ENCODE results near the gene HOXC5. TPM values are rescaled to one million over a fixed set of nuclear protein-coding genes. Genes with fewer than 3 reads are reported as not detected.

HOXC5 gene
- total and polyA plus RNA-seq, 4 donors, result 3.8 to 3.9 TPM; not detected in 2

GRCh38 chr12:54010053-54010971 lies 22.5 kb upstream of the HOXC5 start:
- Histone ChIP-seq H3K4me1 (ENCODE audit: control insufficient read depth in 1 of 2, insufficient read depth in 2 of 2, low read length in 2 of 2) (no peaks in the 10 kb centered on the region), H3K36me3 (ENCODE audit: control insufficient read depth in 1 of 2, insufficient read depth in 2 of 2, low read length in 1 of 2) (no peaks in the 10 kb centered on the region), H3K27me3 (ENCODE audit: control insufficient read depth in 1 of 2, insufficient read depth in 2 of 2, low read length in 1 of 2) (no peaks in the 10 kb centered on the region), H3K27ac (ENCODE audit: low read depth in 1 of 2, low read length in 2 of 2) (no peak overlapping the region), H3K4me3 (ENCODE audit: low read length in 2 of 2) (no peak overlapping the region), H3K9me3 (ENCODE audit: control insufficient read depth, low read length) (no peaks in the 10 kb centered on the region)
- intact Hi-C loops (cut with DNase I), result no loop called here
- DNase-seq (peak in 1 of 2 donors; percentile 34), ATAC-seq (ENCODE audit: low FRiP score) (no peak)
- WGBS, 2 donors, result 59 to 67% methylated on average over 10 of the region's 10 CpGs

DNA sequence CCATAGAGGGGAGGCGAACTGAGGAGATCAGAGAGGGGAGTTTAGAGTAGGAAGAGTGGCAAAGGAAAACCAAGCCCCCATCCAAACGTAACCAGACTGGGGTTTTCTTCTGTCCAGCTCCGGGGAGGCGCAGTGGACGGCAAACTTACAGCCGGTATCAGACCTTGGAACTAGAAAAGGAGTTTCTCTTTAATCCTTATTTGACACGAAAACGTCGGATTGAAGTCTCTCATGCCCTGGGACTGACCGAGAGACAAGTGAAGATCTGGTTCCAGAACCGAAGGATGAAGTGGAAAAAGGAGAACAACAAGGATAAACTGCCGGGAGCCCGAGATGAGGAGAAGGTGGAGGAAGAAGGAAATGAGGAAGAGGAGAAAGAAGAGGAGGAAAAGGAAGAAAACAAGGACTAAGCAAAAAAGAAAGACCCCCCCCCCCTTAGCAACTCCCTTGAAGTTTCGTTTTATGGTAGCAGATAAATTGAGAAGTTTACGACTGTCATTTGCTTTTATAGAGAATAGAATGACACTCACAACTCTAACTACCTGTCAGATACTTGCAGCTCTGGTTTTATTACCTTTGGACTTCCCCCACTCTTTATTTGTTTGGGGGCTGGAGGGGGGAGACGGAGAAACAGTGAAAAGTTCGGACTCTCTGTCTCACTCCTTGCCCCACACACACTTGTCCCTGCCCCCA lies 21.7 kb upstream of the HOXC5 start:
- intact Hi-C loops (cut with DNase I), result no loop called here

DNA sequence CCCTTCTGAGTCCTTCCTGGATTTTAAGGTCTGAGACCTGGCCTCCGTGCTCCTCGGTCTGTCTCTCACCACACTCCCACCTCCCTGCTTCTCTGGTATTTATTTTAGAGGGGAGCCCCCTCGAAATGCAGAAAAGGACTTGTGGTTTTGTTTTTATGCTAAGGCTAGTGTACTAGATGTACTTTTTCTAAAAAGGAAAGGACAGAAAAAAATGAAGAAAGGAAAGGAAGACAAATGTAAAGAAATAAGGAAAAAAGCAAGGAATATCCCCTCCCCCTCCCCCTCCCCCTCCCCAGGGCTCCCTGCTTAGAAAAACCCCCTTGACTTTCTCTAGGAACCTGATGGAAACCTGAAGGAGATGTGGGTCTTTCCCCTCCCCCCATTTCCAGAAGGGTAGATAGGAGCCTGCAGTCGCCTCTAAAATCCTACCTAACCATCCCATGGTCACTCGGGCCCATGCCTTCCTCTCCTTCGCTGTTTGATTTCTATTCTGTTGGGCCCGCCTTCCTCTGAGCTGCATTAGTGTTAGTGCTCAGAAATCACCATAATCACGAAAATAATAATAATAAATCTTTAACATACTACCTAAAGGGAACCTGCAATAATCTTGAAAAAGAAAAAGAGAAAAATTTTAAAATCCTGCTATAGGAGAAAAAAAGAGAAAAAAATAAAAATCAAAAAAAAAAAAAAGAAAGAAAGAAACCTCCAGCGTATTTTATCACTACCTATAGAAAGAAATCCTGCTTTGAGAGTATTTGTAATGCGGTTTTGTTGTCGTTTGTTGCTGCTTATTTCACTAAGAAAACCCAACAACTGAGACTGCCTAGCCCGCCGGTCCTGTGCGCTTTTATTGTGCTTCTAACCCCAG lies 21.0 kb upstream of the HOXC5 start:
- 66 to 77% methylated on average over 14 of the region's 14 CpGs for WGBS, 2 donors
- no peak overlapping the region for H3K4me3 ChIP-seq (ENCODE audit: low read length in 2 of 2)
- no peak for ATAC-seq (ENCODE audit: low FRiP score)
- no peaks in the 10 kb centered on the region for H3K4me1 ChIP-seq (ENCODE audit: control insufficient read depth in 1 of 2, insufficient read depth in 2 of 2, low read length in 2 of 2)
- no peak for DNase-seq
- H3K36me3 ChIP-seq (ENCODE audit: control insufficient read depth in 1 of 2, insufficient read depth in 2 of 2, low read length in 1 of 2), result no peaks in the 10 kb centered on the region
- H3K9me3 ChIP-seq (ENCODE audit: control insufficient read depth, low read length), result no peaks in the 10 kb centered on the region
- intact Hi-C loops (cut with DNase I), result no loop called here
- no peaks in the 10 kb centered on the region for H3K27me3 ChIP-seq (ENCODE audit: control insufficient read depth in 1 of 2, insufficient read depth in 2 of 2, low read length in 1 of 2)
- no peak overlapping the region for H3K27ac ChIP-seq (ENCODE audit: low read depth in 1 of 2, low read length in 2 of 2)

More for the DNA sequence above, 21.7 kb upstream of the HOXC5 start:
- H3K4me3 ChIP-seq (ENCODE audit: low read length in 2 of 2), result no peak overlapping the region
- no peaks in the 10 kb centered on the region for H3K4me1 ChIP-seq (ENCODE audit: control insufficient read depth in 1 of 2, insufficient read depth in 2 of 2, low read length in 2 of 2)
- H3K9me3 ChIP-seq (ENCODE audit: control insufficient read depth, low read length), result no peaks in the 10 kb centered on the region
- DNase-seq (peak in 1 of 2 donors; percentile 20), ATAC-seq (ENCODE audit: low FRiP score) (no peak)
- no peaks in the 10 kb centered on the region for H3K27me3 ChIP-seq (ENCODE audit: control insufficient read depth in 1 of 2, insufficient read depth in 2 of 2, low read length in 1 of 2)
- H3K36me3 ChIP-seq (ENCODE audit: control insufficient read depth in 1 of 2, insufficient read depth in 2 of 2, low read length in 1 of 2), result no peaks in the 10 kb centered on the region
- 54 to 64% methylated on average over 17 of the region's 17 CpGs for WGBS, 2 donors
- no peak overlapping the region for H3K27ac ChIP-seq (ENCODE audit: low read depth in 1 of 2, low read length in 2 of 2)

GRCh38 chr12:54012631-54013409 lies 20.0 kb upstream of the HOXC5 start:
- 68 to 71% methylated on average over 6 of the region's 6 CpGs for WGBS, 2 donors

GRCh38 chr12:54014377-54015017 lies 18.4 kb upstream of the HOXC5 start:
- H3K9me3 ChIP-seq (ENCODE audit: control insufficient read depth, low read length), result no peaks in the 10 kb centered on the region
- intact Hi-C loops (cut with DNase I), result no loop called here
- ATAC-seq (ENCODE audit: low FRiP score), result no peak
- no peaks in the 10 kb centered on the region for H3K36me3 ChIP-seq (ENCODE audit: control insufficient read depth in 1 of 2, insufficient read depth in 2 of 2, low read length in 1 of 2)
- H3K4me3 ChIP-seq (ENCODE audit: low read length in 2 of 2), result no peak overlapping the region
- H3K27me3 ChIP-seq (ENCODE audit: control insufficient read depth in 1 of 2, insufficient read depth in 2 of 2, low read length in 1 of 2), result no peaks in the 10 kb centered on the region
- H3K27ac ChIP-seq (ENCODE audit: low read depth in 1 of 2, low read length in 2 of 2), result peak overlapping the region in 1 of 2 donors; percentile 32
- WGBS, 2 donors, result 32 to 48% methylated on average over 36 of the region's 36 CpGs
- no peaks in the 10 kb centered on the region for H3K4me1 ChIP-seq (ENCODE audit: control insufficient read depth in 1 of 2, insufficient read depth in 2 of 2, low read length in 2 of 2)
- peak in 1 of 2 donors; percentile 48 for DNase-seq

More at GRCh38 chr12:54012631-54013409, 20.0 kb upstream of the HOXC5 start:
- Histone ChIP-seq H3K4me3 (ENCODE audit: low read length in 2 of 2) (no peak overlapping the region), H3K36me3 (ENCODE audit: control insufficient read depth in 1 of 2, insufficient read depth in 2 of 2, low read length in 1 of 2) (no peaks in the 10 kb centered on the region), H3K27me3 (ENCODE audit: control insufficient read depth in 1 of 2, insufficient read depth in 2 of 2, low read length in 1 of 2) (no peaks in the 10 kb centered on the region), H3K4me1 (ENCODE audit: control insufficient read depth in 1 of 2, insufficient read depth in 2 of 2, low read length in 2 of 2) (no peaks in the 10 kb centered on the region), H3K9me3 (ENCODE audit: control insufficient read depth, low read length) (no peaks in the 10 kb centered on the region), H3K27ac (ENCODE audit: low read depth in 1 of 2, low read length in 2 of 2) (no peak overlapping the region)
- intact Hi-C loops (cut with DNase I), result no loop called here
- peak in 1 of 2 donors; percentile 24 for DNase-seq
- ATAC-seq (ENCODE audit: low FRiP score), result no peak

DNA sequence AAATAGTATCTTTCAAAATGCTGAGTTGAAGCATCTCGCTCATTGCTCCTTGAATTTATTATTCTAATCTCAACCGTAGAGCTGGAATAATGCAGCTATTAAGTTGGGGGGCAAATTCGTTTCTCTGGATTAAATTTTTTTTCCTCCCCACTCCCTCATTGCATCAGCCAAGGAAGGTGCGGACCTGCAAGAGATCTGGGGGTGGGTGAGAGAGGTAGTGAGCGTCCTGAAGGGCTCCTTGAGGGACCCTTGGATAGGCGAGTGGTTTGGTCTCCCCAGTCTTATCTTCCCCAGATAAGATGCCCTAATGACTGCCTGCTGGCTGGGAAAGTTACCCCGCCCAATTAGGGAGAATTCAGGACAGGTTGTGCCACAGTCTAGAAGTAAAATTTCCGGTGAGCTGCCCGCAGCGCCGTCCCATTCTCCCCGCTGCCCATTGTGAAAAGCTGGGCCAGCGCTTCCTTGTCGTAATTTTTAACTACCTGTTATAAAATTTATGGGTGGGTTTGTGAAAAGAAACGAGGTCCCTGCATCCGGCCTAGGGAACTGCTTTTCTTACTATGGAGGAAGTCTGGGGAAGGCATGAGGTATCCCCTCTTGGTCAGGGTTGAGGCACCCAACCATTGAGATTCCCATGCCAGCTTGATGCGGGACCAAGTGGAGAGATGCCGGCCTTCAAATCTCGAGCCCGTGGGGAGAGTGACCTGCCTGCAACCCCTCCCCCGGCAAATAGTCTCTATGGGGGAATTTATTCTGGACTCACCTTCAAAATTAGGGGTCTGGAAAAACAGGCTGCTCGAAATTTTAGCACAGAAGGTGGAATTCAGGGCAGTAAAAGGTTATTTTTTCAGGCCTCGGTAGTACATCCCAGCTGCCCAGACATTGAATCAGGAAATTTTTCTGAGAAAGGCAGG lies 17.6 kb upstream of the HOXC5 start:
- DNase-seq (peak in 1 of 2 donors; percentile 36), ATAC-seq (ENCODE audit: low FRiP score) (no peak)
- WGBS, 2 donors, result 63 to 77% methylated on average over 23 of the region's 23 CpGs
- H3K4me3 ChIP-seq (ENCODE audit: low read length in 2 of 2), result no peak overlapping the region
- H3K27me3 ChIP-seq (ENCODE audit: control insufficient read depth in 1 of 2, insufficient read depth in 2 of 2, low read length in 1 of 2), result no peaks in the 10 kb centered on the region
- H3K36me3 ChIP-seq (ENCODE audit: control insufficient read depth in 1 of 2, insufficient read depth in 2 of 2, low read length in 1 of 2), result no peaks in the 10 kb centered on the region
- H3K27ac ChIP-seq (ENCODE audit: low read depth in 1 of 2, low read length in 2 of 2), result no peak overlapping the region
- no peaks in the 10 kb centered on the region for H3K4me1 ChIP-seq (ENCODE audit: control insufficient read depth in 1 of 2, insufficient read depth in 2 of 2, low read length in 2 of 2)
- intact Hi-C loops (cut with DNase I), result no loop called here
- H3K9me3 ChIP-seq (ENCODE audit: control insufficient read depth, low read length), result no peaks in the 10 kb centered on the region

DNA sequence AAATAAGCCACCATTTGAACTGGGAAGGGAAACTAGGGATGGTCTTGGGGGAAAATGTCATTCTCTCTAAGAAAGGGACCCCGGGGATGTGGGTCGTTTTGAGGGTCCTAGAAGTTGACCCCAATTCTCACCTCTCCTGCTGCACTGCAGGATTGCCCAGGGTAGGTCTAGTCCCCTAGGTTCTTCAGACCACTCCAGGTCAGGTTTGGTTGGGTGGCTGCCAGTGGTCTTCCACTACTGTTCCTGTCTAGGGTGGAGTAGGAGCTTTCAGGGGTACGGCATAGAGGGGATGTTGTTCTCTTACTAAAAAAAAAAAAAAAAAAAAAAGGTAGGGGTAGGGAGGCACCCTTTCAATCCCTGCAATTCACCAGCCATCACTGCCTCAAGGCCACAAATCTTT lies 16.8 kb upstream of the HOXC5 start:
- H3K27me3 ChIP-seq (ENCODE audit: control insufficient read depth in 1 of 2, insufficient read depth in 2 of 2, low read length in 1 of 2), result no peaks in the 10 kb centered on the region
- intact Hi-C loops (cut with DNase I), result no loop called here

More for the DNA sequence above, 16.8 kb upstream of the HOXC5 start:
- Histone ChIP-seq H3K4me1 (ENCODE audit: control insufficient read depth in 1 of 2, insufficient read depth in 2 of 2, low read length in 2 of 2) (no peaks in the 10 kb centered on the region), H3K4me3 (ENCODE audit: low read length in 2 of 2) (no peak overlapping the region), H3K36me3 (ENCODE audit: control insufficient read depth in 1 of 2, insufficient read depth in 2 of 2, low read length in 1 of 2) (no peaks in the 10 kb centered on the region), H3K9me3 (ENCODE audit: control insufficient read depth, low read length) (no peaks in the 10 kb centered on the region), H3K27ac (ENCODE audit: low read depth in 1 of 2, low read length in 2 of 2) (no peak overlapping the region)
- DNase-seq, result peak in 1 of 2 donors; percentile 44
- ATAC-seq (ENCODE audit: low FRiP score), result no peak
- WGBS, 2 donors, result 53 to 77% methylated on average over 3 of the region's 3 CpGs

Measured in aorta (tissue), 5 donors.